Tongue (tissue), 3 donors: ENCODE data around the gene U2SURP. TPM values are rescaled to one million over a fixed set of nuclear protein-coding genes. Genes with fewer than 3 reads are reported as not detected.

Source experiments
- DNase-seq: peaks from one replicate; pipeline ENCODE4 v3.0.0-alpha.2; 2015
- small RNA-seq: library from RNA; depleted of rRNA; stranded (forward); fragments of <200 nt; gene quantifications from one replicate; pipeline ENCODE3, GENCODE V24; 2014; ENCODE audit warnings: low replicate concordance
- total RNA-seq: library from RNA; depleted of rRNA; stranded (reverse); fragments of >200 nt; gene quantifications from one replicate; pipeline ENCODE4 v1.2.3, GENCODE V29; 2014

U2SURP gene
- total RNA-seq, 1 donor from 2014 or later = 107 TPM

GRCh38 chr3:143101792-143102381, 100.5 kb downstream of the U2SURP start:
- no peak for DNase-seq

GRCh38 chr3:143103652-143104051, 102.3 kb downstream of the U2SURP start:
- DNase-seq = no peak

DNA sequence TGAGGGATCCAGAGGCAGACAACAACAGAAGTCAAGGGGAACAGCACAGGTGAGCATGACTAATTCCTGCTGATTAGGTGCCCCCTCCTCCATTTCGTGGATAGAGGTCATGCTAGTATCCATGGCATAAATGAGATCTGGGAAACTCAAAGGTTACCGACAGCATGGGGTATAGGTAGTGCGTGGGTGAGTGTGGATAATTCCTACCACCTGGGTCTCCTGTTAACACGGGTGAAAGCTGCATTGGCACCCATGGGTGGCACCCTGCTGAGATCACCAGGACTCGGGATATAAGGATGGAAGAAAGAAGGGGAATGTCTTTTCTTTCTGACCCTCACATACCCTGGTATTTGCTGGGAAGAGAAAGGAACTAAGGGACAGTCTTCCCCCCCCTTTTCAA, 103.8 kb downstream of the U2SURP start:
- DNase-seq = no peak

- no peak for DNase-seq
Measured at GRCh38 chr3:143109861-143110260, 108.5 kb downstream of the U2SURP start.

Small RNAs within 50 kb of the gene (small RNA-seq; reads per million reads assigned to genes)
- not detected for gene AC021074.2

Other genes with a start within 250 kb of the U2SURP start
- 0.62 TPM for gene PCOLCE2, start 112.5 kb upstream of the U2SURP start, total RNA-seq
- not detected for gene PAQR9, start 37.9 kb upstream of the U2SURP start, total RNA-seq
- gene CHST2, start 118.2 kb downstream of the U2SURP start, total RNA-seq = 15.0 TPM